Prostate gland (tissue), 2 donors: ENCODE data around the gene CLRN3. TPM values are rescaled to one million over a fixed set of nuclear protein-coding genes. Genes with fewer than 3 reads are reported as not detected.

Experiments used
- DNase-seq: peaks from one replicate; pipeline ENCODE4 v3.0.0-alpha.2; 2019; ENCODE audit warnings: low spot score
- H3K27ac ChIP-seq, 2 donors: fragments of 200-600 bp; sonication (generic); 2 replicates each; pipeline ENCODE4 v1.5.1; 2017 to 2019
- H3K27me3 ChIP-seq: fragments of 200-600 bp; sonication (generic); replicated peaks from 2 replicates; pipeline ENCODE4 v1.5.1; 2019; ENCODE audit not compliant: insufficient read depth
- H3K36me3 ChIP-seq, 2 donors: fragments of 200-600 bp; sonication (generic); 1 replicate in 1 of 2; 2 replicates in 1 of 2; pipeline versions ENCODE4 v1.5.1 to v1.8.1; 2017 to 2019
- H3K4me1 ChIP-seq: fragments of 200-600 bp; sonication (generic); replicated peaks from 2 replicates; pipeline ENCODE4 v1.5.1; 2019
- H3K4me3 ChIP-seq, 2 donors: fragments of 200-600 bp; sonication (generic); 2 replicates each; pipeline ENCODE4 v1.5.1; 2017 to 2019
- H3K9me3 ChIP-seq: fragments of 200-600 bp; sonication (generic); 2 replicates; pipeline ENCODE4 v1.5.1; 2017
- POLR2A ChIP-seq: fragments of 450-650 bp; IDR thresholded peaks from one replicate; pipeline ENCODE4 v1.6.1; 2016; ENCODE audit warnings: antibody characterized with exemption, mild to moderate bottlenecking
- POLR2AphosphoS5 ChIP-seq: sonication (generic); formaldehyde crosslinking; IDR thresholded peaks from one replicate; pipeline ENCODE4 v1.6.1; 2017; ENCODE audit warnings: antibody characterized with exemption
- WGBS: methylation state at CpG from one replicate; pipeline ENCODE4 v1.1.5; 2018; 5-methylcytosine and 5-hydroxymethylcytosine counted together
- intact Hi-C: fragments of 100-400 bp; cut with DNase I; formaldehyde crosslinking; loops from one replicate; pipeline ENCODE4 v1.14.2; 2022
- total RNA-seq, 2 donors: library from RNA; depleted of rRNA; stranded (reverse); fragments of >200 nt; gene quantifications; one replicate each; pipeline ENCODE4 v1.1.0, GENCODE V29; 2016
- TF ChIP-seq, protein P1 (sequence below), 4 experiments: fragments of 200-600 bp in 2 of 4; fragments of 450-650 bp in 2 of 4; sonication (generic) in 2 of 4; IDR thresholded peaks; 1 replicate in 3 of 4; 2 replicates in 1 of 4; pipeline ENCODE4 v1.5.1; 2016 to 2019; ENCODE audit warnings: antibody characterized with exemption in 4 of 4, mild to moderate bottlenecking in 2 of 4, moderate library complexity in 2 of 4

The CLRN3 gene
- total RNA-seq, 2 donors from 2014 or later = not detected

DNA sequence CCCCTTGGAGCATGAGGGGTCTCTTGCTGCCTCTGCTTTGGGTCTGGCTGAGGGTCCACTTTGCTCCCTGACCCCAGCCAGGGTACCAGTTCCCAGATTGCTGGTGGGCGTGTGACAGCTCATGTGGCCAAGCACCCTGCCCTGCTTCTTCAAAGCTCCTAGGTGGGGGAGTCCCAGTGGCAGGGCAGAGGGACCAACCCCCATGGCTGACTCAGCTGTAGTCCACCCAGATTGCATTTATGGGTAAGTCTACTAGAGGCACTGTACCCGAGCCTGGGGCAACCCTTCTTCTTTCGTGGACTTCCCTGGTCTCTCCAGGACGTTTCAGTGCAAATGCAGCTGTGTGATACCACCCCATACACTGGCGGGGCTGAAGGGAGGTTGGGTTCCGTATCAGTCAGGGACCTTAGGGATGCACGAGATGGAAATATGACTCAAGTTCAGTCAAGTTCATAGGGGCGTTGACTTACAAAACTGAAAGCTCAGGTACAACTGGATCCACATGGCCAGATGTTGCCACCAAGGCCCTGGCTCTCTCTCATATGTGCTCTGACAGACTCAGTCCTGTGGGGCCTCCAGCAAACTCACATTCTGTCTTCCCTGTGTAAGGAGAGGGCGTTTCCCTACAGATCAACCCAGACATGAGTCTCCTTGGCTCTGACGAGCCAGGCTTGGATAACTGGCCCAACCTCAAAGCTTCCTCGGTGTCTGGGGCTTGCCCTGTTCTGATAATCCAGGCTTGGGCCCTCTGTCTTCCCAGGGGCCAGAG lies 27.7 kb upstream of the CLRN3 start:
- Histone ChIP-seq H3K36me3 (no peaks in the 10 kb centered on the region), H3K4me1 (no peaks in the 10 kb centered on the region), H3K27me3 (no peaks in the 10 kb centered on the region), H3K27ac (no peak overlapping the region), H3K9me3 (no peaks in the 10 kb centered on the region), H3K4me3 (no peak overlapping the region)
- intact Hi-C loops = no loop called here
- TF ChIP-seq, protein P1, sequence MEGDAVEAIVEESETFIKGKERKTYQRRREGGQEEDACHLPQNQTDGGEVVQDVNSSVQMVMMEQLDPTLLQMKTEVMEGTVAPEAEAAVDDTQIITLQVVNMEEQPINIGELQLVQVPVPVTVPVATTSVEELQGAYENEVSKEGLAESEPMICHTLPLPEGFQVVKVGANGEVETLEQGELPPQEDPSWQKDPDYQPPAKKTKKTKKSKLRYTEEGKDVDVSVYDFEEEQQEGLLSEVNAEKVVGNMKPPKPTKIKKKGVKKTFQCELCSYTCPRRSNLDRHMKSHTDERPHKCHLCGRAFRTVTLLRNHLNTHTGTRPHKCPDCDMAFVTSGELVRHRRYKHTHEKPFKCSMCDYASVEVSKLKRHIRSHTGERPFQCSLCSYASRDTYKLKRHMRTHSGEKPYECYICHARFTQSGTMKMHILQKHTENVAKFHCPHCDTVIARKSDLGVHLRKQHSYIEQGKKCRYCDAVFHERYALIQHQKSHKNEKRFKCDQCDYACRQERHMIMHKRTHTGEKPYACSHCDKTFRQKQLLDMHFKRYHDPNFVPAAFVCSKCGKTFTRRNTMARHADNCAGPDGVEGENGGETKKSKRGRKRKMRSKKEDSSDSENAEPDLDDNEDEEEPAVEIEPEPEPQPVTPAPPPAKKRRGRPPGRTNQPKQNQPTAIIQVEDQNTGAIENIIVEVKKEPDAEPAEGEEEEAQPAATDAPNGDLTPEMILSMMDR (IDR thresholded peaks at IDR 0.05) = no peak
- TF ChIP-seq POLR2AphosphoS5 = no peak
- 88% methylated on average over 11 of the region's 11 CpGs for WGBS
- no peak for DNase-seq

DNA sequence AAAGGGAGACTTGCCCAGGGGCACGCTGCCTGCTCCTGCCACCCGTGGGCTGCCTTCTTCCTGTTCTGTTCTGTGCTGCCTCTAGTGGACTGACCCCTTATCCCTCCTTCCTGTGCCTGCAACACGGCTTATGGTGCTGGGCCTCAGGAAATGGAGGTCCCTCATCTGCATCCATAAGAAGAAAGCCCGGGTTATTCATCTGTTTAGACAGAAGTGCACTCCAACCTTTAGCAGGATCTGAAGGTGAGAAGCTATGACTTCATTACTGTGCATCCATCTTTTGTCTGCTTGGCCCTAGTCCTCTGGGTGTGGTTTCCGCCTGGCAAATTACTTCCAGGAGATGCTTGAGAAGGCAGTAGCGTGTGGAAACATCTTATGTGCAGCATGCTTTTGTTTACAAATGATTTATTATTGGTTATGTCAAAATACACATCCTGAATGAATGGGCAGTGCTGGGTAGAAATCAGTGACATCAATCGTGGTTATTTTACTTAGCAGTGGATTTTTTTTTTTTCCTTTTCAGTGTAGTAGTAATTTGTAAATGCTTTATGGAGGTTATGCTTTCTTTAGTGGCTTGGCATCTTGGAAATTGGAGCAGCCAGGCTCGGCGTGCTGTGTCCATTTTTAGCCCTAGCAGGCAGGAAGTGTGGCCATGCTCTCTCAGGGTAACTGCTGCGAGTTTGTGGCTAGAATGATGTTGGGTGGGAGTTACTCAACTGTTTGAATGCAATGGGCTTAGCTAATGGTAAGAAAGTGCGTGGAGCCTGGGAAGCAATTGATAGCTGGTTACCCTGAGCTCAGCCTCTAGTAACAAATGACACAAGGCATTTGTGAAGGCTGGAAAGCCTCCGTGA lies 26.9 kb upstream of the CLRN3 start:
- intact Hi-C loops = no loop called here
- H3K9me3 ChIP-seq = no peaks in the 10 kb centered on the region
- TF ChIP-seq, protein P1 (IDR thresholded peaks at IDR 0.05) = no peak
- TF ChIP-seq POLR2AphosphoS5 = no peak
- TF ChIP-seq POLR2A = no peak
- no peaks in the 10 kb centered on the region for H3K27me3 ChIP-seq
- WGBS = 55% methylated on average over 12 of the region's 12 CpGs
- no peak overlapping the region for H3K27ac ChIP-seq
- no peaks in the 10 kb centered on the region for H3K4me1 ChIP-seq
- no peak overlapping the region for H3K4me3 ChIP-seq
- H3K36me3 ChIP-seq = no peaks in the 10 kb centered on the region
- DNase-seq = no peak

GRCh38 chr10:127918572-127918971 lies 25.8 kb upstream of the CLRN3 start:
- Histone ChIP-seq H3K36me3 (no peaks in the 10 kb centered on the region), H3K9me3 (no peaks in the 10 kb centered on the region), H3K27me3 (no peaks in the 10 kb centered on the region), H3K4me1 (no peaks in the 10 kb centered on the region), H3K27ac (no peak overlapping the region), H3K4me3 (no peak overlapping the region)
- TF ChIP-seq, protein P1 (IDR thresholded peaks at IDR 0.05) = no peak
- TF ChIP-seq POLR2AphosphoS5 (no peak), POLR2A (no peak)
- intact Hi-C loops = no loop called here
- 91% methylated on average over 5 of the region's 5 CpGs for WGBS
- DNase-seq = no peak

DNA sequence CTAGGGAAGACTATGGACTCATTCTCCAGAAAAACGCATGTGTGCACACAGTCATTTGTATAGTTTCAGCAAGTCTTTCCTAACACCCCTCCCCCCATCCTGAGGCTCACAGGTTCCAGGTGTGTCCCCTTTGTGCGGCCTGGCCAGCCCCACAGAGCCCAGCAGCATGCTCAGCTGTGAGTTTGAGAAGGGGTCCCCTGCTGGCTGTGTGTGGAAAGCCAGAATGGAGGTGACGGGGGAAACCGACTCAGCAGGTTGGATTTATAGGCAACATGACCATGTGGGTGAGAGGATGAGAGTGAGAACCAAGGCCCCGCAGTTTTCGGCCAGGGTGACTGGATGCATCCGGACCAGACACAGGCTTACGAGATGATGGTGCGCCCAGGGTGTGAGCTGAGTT lies 24.1 kb upstream of the CLRN3 start:
- TF ChIP-seq POLR2AphosphoS5 (no peak), POLR2A (no peak)
- TF ChIP-seq, protein P1 (IDR thresholded peaks at IDR 0.05) = no peak
- no peaks in the 10 kb centered on the region for H3K9me3 ChIP-seq
- DNase-seq = no peak
- H3K27ac ChIP-seq = no peak overlapping the region
- intact Hi-C loops = no loop called here
- no peak overlapping the region for H3K4me3 ChIP-seq
- no peaks in the 10 kb centered on the region for H3K36me3 ChIP-seq
- no peaks in the 10 kb centered on the region for H3K27me3 ChIP-seq
- over 99% methylated on average over 9 of the region's 9 CpGs for WGBS
- H3K4me1 ChIP-seq = no peaks in the 10 kb centered on the region
